ENCODE data around the gene ATL1. TPM values are rescaled to one million over a fixed set of nuclear protein-coding genes. Genes with fewer than 3 reads are reported as not detected.
"Not testable (repeated sequence)": the region's sequence is repeated elsewhere in the genome, so short reads cannot be mapped to it uniquely, and the experiment has no call there.

ATL1 gene
- total RNA-seq, 4 donors from 2014 or later = 13.5 to 34.7 (median 23.3) TPM

DNA sequence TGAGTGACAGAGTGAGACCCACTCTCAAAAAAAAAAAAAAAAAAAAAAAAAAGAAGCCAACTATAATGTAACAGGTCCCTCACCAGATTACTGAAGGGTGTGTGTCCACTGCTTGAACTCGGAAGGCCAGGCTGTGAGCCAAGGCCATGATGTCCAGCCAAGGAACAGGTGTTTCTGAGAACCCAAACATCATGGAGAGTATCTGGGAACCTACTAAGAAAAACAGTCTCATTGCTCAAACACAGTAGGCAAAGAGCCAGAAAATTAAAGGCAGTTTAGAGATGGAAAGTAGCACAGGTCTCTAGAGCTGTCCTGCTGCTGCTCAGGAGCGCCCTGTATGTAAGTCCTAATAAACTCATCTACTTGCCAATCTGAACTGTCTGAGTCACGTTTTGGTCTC lies 15.0 kb upstream of the ATL1 start:
- peak in 1 of 2 donors; percentile 22 for DNase-seq (ENCODE audit: low spot score in 2 of 2)
- no peaks in the 10 kb centered on the region for H3K27me3 ChIP-seq
- H3K36me3 ChIP-seq = peaks cover 0 to 5% (median 0%) of the 10 kb centered on the region in 3 donors
- WGBS, 2 donors = 71 to 79% methylated on average over 3 of the region's 3 CpGs
- H3K27ac ChIP-seq = no peak overlapping the region
- H3K4me3 ChIP-seq = no peak overlapping the region
- H3K4me1 ChIP-seq = peaks cover 0 to 8% (median 0%) of the 10 kb centered on the region in 4 donors
- TF ChIP-seq, protein P1, sequence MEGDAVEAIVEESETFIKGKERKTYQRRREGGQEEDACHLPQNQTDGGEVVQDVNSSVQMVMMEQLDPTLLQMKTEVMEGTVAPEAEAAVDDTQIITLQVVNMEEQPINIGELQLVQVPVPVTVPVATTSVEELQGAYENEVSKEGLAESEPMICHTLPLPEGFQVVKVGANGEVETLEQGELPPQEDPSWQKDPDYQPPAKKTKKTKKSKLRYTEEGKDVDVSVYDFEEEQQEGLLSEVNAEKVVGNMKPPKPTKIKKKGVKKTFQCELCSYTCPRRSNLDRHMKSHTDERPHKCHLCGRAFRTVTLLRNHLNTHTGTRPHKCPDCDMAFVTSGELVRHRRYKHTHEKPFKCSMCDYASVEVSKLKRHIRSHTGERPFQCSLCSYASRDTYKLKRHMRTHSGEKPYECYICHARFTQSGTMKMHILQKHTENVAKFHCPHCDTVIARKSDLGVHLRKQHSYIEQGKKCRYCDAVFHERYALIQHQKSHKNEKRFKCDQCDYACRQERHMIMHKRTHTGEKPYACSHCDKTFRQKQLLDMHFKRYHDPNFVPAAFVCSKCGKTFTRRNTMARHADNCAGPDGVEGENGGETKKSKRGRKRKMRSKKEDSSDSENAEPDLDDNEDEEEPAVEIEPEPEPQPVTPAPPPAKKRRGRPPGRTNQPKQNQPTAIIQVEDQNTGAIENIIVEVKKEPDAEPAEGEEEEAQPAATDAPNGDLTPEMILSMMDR (IDR thresholded peaks at IDR 0.05) = no peak
- peak; percentile 18 to 52 for TF ChIP-seq EP300 (IDR thresholded peaks at IDR 0.05)
- H3K9me3 ChIP-seq = no peaks in the 10 kb centered on the region

DNA sequence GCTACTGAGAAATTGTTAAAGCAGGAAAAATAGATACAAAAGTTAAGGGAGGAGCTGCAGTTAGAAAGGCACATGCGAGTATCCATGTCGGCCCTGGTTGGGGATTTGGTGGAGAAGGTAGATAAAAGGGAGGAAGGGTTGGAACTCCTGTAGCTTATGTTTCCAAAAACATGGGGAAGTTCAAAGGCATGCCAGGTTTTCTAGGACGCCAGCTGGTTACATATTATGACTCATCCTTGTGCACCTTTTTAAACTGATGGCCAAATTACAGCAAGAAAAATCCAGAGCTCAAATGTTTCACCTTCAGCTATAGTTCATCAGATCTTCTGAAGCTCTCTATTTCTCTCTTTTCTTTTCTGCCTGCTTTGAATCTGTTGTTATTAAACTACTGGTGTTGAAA lies 14.3 kb upstream of the ATL1 start:
- no peaks in the 10 kb centered on the region for H3K27me3 ChIP-seq
- no peak overlapping the region for H3K4me3 ChIP-seq
- H3K27ac ChIP-seq = no peak overlapping the region
- peaks cover 0 to 8% (median 0%) of the 10 kb centered on the region in 4 donors for H3K4me1 ChIP-seq
- WGBS, 2 donors = 66 to 67% methylated on average over 3 of the region's 3 CpGs
- no peak for DNase-seq (ENCODE audit: low spot score in 2 of 2)
- H3K9me3 ChIP-seq = no peaks in the 10 kb centered on the region
- H3K36me3 ChIP-seq = peaks cover 0 to 5% (median 0%) of the 10 kb centered on the region in 3 donors
- TF ChIP-seq POLR2A (IDR thresholded peaks at IDR 0.05) (no peak), EP300 (IDR thresholded peaks at IDR 0.05) (no peak)
- TF ChIP-seq, protein P1 (IDR thresholded peaks at IDR 0.05) = no peak

DNA sequence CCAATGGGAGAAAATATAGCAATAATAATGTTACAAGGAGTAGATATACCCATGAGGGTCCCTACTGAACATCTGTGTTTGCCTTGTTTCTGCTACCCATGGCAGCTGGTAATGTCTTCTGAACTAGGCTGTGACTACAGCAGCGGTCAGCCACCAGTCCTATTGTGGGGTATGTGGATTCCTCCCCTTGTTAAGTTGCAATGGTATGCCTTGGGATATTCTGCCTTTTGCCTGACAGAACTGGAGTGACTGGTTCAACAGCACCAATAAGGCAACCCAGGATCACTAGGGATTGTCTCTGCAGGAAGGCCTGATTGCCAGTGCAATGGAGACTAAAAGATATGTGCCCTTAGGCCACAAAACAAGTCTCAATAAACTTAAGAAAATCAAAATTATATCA lies 9.7 kb upstream of the ATL1 start:
- Histone ChIP-seq H3K27ac (no peak overlapping the region), H3K9me3 (no peaks in the 10 kb centered on the region), H3K27me3 (no peaks in the 10 kb centered on the region), H3K4me1 (peaks cover 0 to 5% (median 0%) of the 10 kb centered on the region in 4 donors), H3K4me3 (no peak overlapping the region), H3K36me3 (peaks cover 0 to 5% (median 0%) of the 10 kb centered on the region in 3 donors)
- WGBS, 2 donors = 94 to 100% methylated on average over 1 of the region's 1 CpG
- DNase-seq (ENCODE audit: low spot score in 2 of 2) = no peak
- TF ChIP-seq, protein P1 (IDR thresholded peaks at IDR 0.05) = no peak
- TF ChIP-seq EP300 (IDR thresholded peaks at IDR 0.05) (no peak), POLR2A (IDR thresholded peaks at IDR 0.05) (no peak)

- TF ChIP-seq POLR2A (IDR thresholded peaks at IDR 0.05) = no peak
- TF ChIP-seq, protein P1 (IDR thresholded peaks at IDR 0.05) = no peak
- no peak for TF ChIP-seq EP300 (IDR thresholded peaks at IDR 0.05)
Measured at GRCh38 chr14:50551877-50552276, 8.1 kb upstream of the ATL1 start.

GRCh38 chr14:50552796-50553195 lies 7.1 kb upstream of the ATL1 start:
- not testable (repeated sequence) for H3K9me3 ChIP-seq; H3K4me3 ChIP-seq; H3K36me3 ChIP-seq; H3K4me1 ChIP-seq; H3K27ac ChIP-seq; H3K27me3 ChIP-seq; DNase-seq (ENCODE audit: low spot score in 2 of 2)
- 88 to 95% methylated on average over 3 of the region's 3 CpGs for WGBS, 2 donors

More at GRCh38 chr14:50551877-50552276, 8.1 kb upstream of the ATL1 start:
- Histone ChIP-seq H3K9me3 (no peaks in the 10 kb centered on the region), H3K27ac (no peak overlapping the region), H3K27me3 (no peaks in the 10 kb centered on the region), H3K4me3 (no peak overlapping the region), H3K4me1 (no peaks in the 10 kb centered on the region), H3K36me3 (peaks cover 0 to 5% (median 0%) of the 10 kb centered on the region in 3 donors)
- DNase-seq (ENCODE audit: low spot score in 2 of 2) = no peak
- 79 to 89% methylated on average over 3 of the region's 3 CpGs for WGBS, 2 donors

GRCh38 chr14:50560931-50561285 lies 963 bp downstream of the ATL1 start:
- Histone ChIP-seq H3K4me1 (peaks cover 0 to 36% (median 8%) of the 10 kb centered on the region in 4 donors), H3K27me3 (no peaks in the 10 kb centered on the region), H3K9me3 (no peaks in the 10 kb centered on the region), H3K36me3 (no peaks in the 10 kb centered on the region), H3K27ac (peak overlapping the region; percentile 88 to 99 (median 95)), H3K4me3 (peak overlapping the region; percentile 70 to 90 (median 81))
- TF ChIP-seq, protein P1 (IDR thresholded peaks at IDR 0.05) = no peak
- TF ChIP-seq POLR2A (IDR thresholded peaks at IDR 0.05) (peak; percentile 19 to 73), EP300 (IDR thresholded peaks at IDR 0.05) (peak; percentile 66 to 93)
- peak; percentile 79 to 81 for DNase-seq (ENCODE audit: low spot score in 2 of 2)
- WGBS, 2 donors = 0% methylated on average over 21 of the region's 21 CpGs
